Muscle of arm (tissue), 14 donors: ENCODE results near the gene LCE3A. TPM values are rescaled to one million over a fixed set of nuclear protein-coding genes. Genes with fewer than 3 reads are reported as not detected.
A peak's percentile ranks its signal among the peaks of the same experiment; 100 is the strongest.
"Not testable (repeated sequence)": the region's sequence is repeated elsewhere in the genome, so short reads cannot be mapped to it uniquely, and the experiment has no call there.

Source experiments
- DNase-seq: peaks from one replicate; pipeline ENCODE4 v3.0.0-alpha.2; 2013
- long read RNA-seq, 11 donors: transcript quantifications; one replicate each; lab custom pipeline, GENCODE V29; 2026
- polyA plus RNA-seq, 12 donors: library from polyadenylated mRNA; unstranded; fragments of 120-200 nt; gene quantifications; one replicate each; pipeline ENCODE4 v1.2.1, GENCODE V29; 2013; ENCODE audit not compliant: insufficient read length in 12 of 12

LCE3A gene, protein sequence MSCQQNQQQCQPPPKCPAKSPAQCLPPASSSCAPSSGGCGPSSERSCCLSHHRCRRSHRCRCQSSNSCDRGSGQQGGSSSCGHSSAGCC
- not detected for polyA plus RNA-seq
- long read RNA-seq, donor 1 = 0 reads
- long read RNA-seq, donor 2 = 0 reads
- long read RNA-seq, donor 3 = 0 reads
- long read RNA-seq, donor 4 = 0 reads
- long read RNA-seq, donor 5 = 0 reads
- long read RNA-seq, donor 6 = 0 reads
- long read RNA-seq, donor 7 = 0 reads
- long read RNA-seq, donor 8 = 0 reads
- long read RNA-seq, donor 9 = 0 reads
- long read RNA-seq, donor 10 = 0 reads
- long read RNA-seq, donor 11 = 0 reads

DNA sequence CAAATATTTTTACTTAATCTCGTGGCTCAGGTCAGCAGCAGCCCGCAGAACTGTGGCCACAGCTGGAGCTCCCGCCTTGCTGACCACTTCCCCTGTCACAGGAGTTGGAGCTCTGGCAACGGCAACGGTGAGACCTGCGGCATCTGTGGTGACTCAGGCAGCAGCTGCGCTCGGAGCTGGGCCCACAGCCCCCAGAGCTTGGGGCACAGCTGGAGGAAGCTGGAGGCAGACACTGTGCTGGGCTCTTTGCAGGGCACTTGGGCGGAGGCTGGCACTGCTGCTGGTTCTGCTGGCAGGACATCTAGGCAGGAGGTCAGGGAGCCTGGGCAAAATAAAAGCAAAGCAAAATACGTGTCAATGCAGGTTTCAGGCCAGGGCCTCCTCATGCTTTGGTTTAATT is at the start of gene LCE3A:
LCE3A (minus strand) TSS at position 301 of the 400 bp plus-strand sequence; CDS start at position 301, 0 bp downstream.
- DNase-seq = peak; percentile 1

DNA sequence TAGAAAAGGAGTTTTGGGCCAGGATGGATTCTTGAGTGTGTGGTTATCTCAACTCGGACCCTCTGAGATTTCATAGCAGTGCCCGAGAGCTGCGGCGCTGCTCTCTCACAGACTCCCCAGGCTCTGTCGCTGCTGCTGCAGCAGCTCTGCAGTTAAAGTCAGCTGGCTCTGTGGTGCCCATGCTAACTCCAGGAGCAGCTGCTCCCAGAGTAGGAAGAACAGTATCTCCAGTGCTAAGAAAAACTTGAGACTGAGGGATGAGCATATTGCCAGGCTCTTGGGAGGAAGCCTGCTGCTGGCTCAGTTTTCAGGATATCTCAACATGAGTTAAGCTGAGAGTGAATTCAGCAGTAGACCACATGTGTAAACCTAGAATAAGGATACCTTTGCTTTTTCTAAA is 44.7 kb upstream of the LCE3A start:
- no peak for DNase-seq

- DNase-seq = not testable (repeated sequence)
Observed at GRCh38 chr1:152666171-152666570, 43.3 kb upstream of the LCE3A start.

DNA sequence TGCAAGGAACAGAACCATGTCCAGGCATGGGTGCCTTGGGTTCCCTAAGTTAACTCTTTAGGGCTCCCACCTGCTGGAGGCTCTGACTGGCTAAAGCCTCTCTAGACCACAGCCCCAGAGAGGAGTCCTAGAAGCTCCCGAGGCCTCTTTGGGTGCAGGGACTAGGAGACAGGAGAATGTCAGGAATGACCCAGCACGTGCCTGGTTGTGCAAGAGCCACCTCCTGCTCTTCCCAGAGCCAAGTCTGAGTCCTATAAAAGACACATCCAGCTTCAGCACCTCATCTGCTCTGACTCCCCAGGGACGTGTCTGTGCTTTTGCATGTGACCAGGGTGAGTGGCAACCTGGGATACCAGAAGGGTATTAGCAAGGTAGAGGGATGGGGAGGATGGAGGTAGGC is 40.2 kb upstream of the LCE3A start, which contains the start of gene LCE2D:
LCE2D (plus strand) TSS at position 283 of the 400 bp plus-strand sequence. CDS start 726 bp downstream, outside the sequence.
- DNase-seq = no peak

DNA sequence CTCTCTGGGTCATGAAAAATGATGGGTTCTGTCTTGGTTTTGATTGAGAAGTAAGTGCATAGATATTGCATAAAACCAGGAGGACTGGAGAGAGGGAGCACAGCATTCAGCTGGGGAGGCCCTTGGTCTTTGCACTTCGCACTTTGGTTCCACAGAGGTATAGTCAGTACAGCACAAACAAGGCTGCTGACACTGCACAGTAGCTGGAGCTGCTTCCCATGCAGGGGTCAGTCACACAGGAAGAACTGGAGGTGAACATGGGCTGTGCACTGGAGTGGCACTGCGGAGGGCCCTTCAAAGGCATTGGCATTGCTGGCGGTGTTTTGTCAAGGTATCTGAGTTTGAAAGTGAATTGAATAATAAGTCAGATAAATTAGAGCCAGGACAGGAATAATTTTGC is 35.7 kb upstream of the LCE3A start:
- no peak for DNase-seq

DNA sequence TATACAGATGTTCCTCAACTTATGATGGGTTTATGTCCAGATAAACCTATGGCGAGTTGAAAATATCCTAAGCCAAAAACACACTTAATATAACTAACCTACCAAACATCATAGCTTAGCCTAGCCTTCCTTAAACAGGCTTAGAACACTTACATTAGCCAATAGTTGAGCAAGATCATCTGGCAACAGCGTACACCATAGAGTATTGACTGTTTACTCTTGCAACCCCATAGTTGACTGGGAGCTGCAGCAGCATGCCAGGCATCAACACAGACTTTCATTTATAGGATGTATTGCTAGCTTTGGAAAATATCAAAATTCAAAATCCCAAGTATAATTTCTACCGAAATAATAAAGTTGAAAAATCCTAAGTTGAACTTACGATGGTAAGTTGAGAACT is 34.8 kb upstream of the LCE3A start:
- no peak for DNase-seq

DNA sequence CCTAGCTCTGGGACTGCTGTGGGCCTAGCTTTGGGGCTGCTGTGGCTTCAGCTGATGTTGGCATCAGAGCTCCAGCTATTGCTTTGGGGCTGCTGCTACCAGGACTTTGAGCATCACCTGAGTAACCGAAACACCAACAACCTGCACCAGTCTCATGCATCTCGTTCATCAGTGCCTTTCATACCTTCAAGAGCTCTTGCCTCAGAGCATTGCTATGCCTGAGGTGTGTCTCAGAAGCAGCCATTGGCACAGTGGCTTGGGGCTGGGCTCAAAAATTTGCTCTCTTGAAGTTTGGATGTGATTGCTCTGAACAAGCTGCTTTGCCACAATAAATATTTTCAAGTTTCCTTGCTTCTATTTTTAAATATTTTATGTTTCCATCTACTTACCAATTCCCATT is 33.6 kb upstream of the LCE3A start:
- no peak for DNase-seq

DNA sequence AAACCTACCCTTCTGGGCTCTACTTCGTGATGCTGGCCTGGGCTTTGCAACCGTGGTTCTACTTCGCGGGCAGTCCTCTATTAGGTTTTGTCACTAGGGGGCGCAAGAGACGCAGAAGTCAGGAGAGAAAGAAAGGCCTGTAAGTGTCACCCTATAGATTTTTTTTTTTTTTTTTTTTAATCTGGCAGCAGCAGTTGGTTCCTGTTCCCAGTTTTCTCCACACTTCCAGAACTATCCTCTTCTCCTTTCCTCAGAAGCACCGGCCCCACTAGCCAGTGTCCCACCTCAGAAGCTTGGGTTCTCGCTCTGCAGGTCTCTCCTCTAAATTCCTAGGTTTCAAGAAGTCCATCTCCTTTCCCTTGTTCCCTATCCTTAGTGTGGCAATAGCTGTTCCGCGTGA is 31.2 kb upstream of the LCE3A start:
- peak; percentile 7 for DNase-seq

DNA sequence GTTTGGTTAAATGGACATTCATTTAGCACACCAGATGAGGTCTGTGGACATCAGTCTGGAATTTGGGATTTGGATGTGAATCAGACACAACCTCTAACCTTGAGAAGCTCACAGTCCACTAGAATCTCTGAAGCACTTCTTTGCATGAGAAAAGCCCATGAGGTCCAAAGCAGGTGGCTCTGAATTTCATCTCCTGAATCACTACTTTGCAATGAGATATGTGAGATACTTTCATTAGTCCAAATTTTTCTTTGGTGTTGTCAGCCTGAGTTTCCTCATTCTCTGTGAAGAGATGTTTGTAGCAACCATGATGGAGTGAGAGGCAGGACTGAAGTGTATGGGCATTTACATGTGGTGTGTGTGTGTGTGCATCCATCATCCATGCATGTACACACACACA is 23.8 kb upstream of the LCE3A start:
- no peak for DNase-seq

DNA sequence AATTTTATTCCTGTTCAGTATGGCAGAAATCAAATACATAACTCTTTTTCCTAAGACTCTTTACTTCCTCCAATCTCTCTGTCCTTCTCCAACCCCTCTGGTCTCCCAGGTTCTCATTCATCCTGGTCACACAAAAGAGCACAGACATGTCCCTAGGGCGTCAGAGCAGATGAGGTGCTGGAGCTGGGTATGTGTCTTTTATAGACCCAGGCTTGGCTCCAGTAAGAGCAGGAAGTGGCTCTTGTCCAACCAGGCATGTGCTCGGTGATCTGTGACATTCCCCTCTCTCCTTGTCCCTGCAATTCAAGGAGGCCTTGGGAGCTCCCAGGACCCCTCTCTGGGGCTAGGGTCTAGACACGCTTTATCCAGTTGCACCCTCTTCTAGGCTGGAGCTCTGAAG is 22.2 kb upstream of the LCE3A start:
- no peak for DNase-seq

DNA sequence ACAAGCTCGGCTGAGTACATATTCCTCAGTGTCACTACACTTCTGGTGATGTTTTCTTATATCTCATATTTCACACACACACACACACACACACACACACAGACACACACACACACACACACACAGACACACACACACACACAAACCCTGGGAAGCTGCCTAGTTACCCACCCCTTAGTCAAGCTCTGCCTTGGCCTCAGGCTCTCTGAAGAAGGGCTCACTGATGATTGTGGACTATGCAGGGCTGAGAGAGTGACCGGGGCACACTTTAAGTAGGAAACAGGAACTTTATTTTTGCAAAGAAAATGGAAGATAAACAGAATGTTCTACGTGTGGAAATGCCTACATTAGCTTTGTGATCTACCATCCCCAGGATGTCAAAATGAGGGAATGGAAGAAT is 21.0 kb upstream of the LCE3A start:
- DNase-seq = no peak

DNA sequence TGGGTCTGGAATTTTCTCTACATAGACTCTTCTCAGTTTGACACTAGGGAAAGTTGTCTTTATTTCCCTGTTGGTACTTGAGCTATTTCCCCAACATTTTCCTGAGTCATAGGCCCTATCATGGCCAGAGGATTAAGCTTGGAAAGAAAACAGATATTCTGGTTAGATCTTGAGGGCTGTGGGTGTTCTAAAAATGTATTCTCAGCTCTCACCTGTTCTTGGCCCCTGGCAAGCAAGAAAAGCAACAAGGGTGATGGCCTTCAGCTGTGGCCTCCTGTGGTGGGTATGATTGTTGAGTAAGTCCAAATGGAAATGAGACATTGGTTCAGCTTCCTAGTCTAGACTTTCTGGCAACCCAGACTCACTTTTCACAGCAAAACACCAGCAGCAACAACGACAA is 17.4 kb upstream of the LCE3A start:
- no peak for DNase-seq

- no peak for DNase-seq
Observed at GRCh38 chr1:152630596-152630995, 7.7 kb upstream of the LCE3A start.

DNA sequence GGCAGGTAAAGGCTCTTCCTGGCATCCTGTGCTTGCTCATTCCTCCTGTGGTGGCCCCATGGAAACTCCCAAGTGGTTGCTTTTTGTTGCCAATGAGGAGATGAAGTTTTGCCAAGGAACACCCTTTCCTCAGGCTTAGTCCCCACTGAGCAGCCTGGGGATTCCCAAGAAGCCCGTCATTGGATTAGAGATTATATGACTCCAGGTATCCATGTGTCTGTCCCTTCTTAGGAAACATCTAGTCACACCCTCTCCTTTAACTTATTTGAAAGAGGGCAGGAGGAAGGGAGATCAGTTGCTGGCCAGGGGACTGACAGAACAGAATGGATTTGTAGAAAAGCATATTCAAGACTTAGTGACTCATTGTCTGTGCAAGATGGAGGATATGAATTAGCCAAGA is 3.8 kb upstream of the LCE3A start:
- no peak for DNase-seq

DNA sequence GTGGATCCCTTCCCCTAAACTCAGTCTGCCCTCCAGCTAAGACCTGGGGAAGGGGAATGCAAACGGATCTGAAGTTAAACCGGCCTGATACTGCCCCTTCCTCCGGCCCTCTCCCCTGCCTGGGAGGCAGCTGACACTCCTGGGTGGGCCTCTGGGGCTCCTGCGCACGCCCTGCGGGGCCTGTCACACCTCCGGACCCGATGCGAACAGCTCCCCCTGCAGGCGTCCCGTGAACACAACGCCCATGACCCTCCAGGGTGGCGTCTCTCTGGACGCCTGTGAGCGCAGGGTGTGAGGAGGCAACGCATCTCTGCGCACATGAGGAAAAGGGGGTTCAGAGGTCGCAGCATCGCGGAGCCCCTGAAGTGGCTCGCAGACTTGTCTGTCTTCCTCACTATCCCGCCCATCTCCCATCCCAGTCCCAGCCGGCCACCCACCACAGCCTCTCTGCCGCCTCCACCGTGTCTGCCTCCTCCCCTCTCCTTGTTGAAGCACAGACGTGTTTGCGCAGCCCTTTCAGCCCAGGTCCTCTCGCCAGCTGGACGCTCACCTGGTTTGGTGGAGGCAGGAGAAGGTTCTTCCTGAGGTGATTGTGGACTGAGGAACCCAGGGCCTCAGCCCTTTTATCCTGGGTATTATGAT is 421 bp upstream of the LCE3A start:
- no peak for DNase-seq

GRCh38 chr1:152621993-152622392 is 910 bp downstream of the LCE3A start:
- no peak for DNase-seq

GRCh38 chr1:152613511-152613910 is 9.4 kb downstream of the LCE3A start, which contains the start of gene LCE3B:
Gene LCE3B, plus strand, starts transcription at chr1:152613811. Its CDS starts 0 bp downstream, at chr1:152613811.
- DNase-seq = no peak

- no peak for DNase-seq
Observed at GRCh38 chr1:152599934-152600333, 23.0 kb downstream of the LCE3A start, which contains the start of gene LCE3C. Gene LCE3C, plus strand, starts transcription at chr1:152600234. Its CDS starts 498 bp downstream, at chr1:152600732.

DNA sequence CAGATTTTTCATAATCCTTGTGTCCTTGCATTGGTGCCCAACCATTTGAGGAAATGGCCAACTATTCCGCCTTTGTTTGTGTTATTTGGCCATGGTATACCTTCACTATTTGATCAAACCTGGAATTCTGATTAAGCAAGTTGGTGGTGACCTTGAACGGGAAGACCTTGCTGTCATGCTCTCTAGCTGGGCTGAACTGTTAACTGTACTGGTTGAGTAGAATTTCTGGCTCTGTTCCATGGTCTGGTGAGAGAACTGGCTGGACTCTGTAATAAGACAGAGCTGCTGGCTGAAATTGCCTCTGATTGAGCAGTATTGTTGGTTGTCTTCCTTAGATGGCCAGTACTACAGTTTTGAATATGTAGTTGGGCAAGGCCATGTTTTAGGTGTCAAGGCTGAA is 25.9 kb downstream of the LCE3A start:
- no peak for DNase-seq

DNA sequence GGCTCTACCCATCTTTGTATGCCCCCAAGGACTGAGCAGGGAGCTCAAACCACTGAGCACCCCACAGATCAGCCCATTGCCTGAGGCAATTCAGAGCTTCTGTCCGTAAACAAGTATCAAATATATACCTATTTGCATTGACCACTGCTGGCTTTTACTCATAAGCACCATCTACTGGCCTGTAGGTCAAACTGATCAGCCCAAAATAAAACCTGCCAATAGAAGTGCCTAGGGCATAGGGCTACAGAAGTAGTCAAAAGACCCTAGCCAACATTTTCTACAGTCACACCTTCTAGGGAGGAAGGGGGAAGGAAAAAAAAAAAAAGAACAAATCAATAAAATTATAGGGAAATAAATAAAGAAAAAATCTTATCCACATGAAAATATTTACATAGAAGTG is 37.3 kb downstream of the LCE3A start:
- no peak for DNase-seq

GRCh38 chr1:152582647-152583046 is 40.3 kb downstream of the LCE3A start:
- no peak for DNase-seq

- no peak for DNase-seq
Observed at GRCh38 chr1:152580433-152580832, 42.5 kb downstream of the LCE3A start, which contains the start of gene LCE3D. Gene LCE3D, minus strand, starts transcription at chr1:152580516. Its CDS starts 580 bp downstream, at chr1:152579936.

- DNase-seq = not testable (repeated sequence)
Observed at GRCh38 chr1:152579526-152579925, 43.4 kb downstream of the LCE3A start.
